Psoas muscle (tissue), 8 donors: Measurements from ENCODE around the gene ADRA2B. TPM values are rescaled to one million over a fixed set of nuclear protein-coding genes. Genes with fewer than 3 reads are reported as not detected.

Experiments used
- ATAC-seq, 4 donors: fragments of 200-7000 bp; cut with Tn5 transposase; one replicate each; pipeline ENCODE4 v1.9.1; 2020; ENCODE audit warnings: moderate library complexity in 3 of 4, mild to moderate bottlenecking in 2 of 4
- DNase-seq, 2 donors: peaks; one replicate each; pipeline ENCODE4 v3.0.0-alpha.2; 2020
- H3K27ac ChIP-seq: fragments of 200-600 bp; one replicate; pipeline ENCODE4 v1.8.0; 2022
- H3K27me3 ChIP-seq, 3 donors: fragments of 200-600 bp in 1 of 3; one replicate each; pipeline versions ENCODE4 v1.6.1 to v1.8.0; 2013 to 2022; ENCODE audit warnings: low read length in 2 of 3, mild to moderate bottlenecking in 2 of 3, moderate library complexity in 1 of 3; ENCODE audit not compliant: insufficient read depth in 3 of 3
- H3K36me3 ChIP-seq, 2 donors: fragments of 200-600 bp in 1 of 2; one replicate each; pipeline versions ENCODE4 v1.6.1 to v1.8.0; 2013 to 2022; ENCODE audit warnings: low read depth in 1 of 2, mild to moderate bottlenecking in 1 of 2, moderate library complexity in 1 of 2; ENCODE audit not compliant: insufficient read depth in 1 of 2
- H3K4me1 ChIP-seq: fragments of 200-600 bp; one replicate; pipeline ENCODE4 v1.8.0; 2022
- H3K4me3 ChIP-seq: fragments of 200-600 bp; one replicate; pipeline ENCODE4 v1.8.0; 2022; ENCODE audit warnings: mild to moderate bottlenecking
- H3K9me3 ChIP-seq: fragments of 200-600 bp; one replicate; pipeline ENCODE4 v1.8.0; 2022
- CTCF ChIP-seq: fragments of 200-600 bp; IDR thresholded peaks from one replicate; pipeline ENCODE4 v1.8.0; 2022; ENCODE audit warnings: antibody characterized with exemption
- WGBS, 3 donors: extraction: QIAGEN DNeasy Blood & Tissue Kit; methylation state at CpG; one replicate each; pipeline versions ENCODE4 v1.1.6 to v1.1.7; 2013; 5-methylcytosine and 5-hydroxymethylcytosine counted together
- intact Hi-C, 2 donors: fragments of 100-400 bp; cut with DNase I; formaldehyde crosslinking; loops; one replicate each; pipeline versions ENCODE4 v1.11.0 to v1.14.2; 2022
- polyA plus RNA-seq, 3 donors: library from polyadenylated mRNA; stranded (reverse); fragments of 200-250 nt; gene quantifications; one replicate each; pipeline ENCODE4 v1.2.3, GENCODE V29; 2013
- total RNA-seq, 4 donors: library from RNA; stranded (reverse); fragmentation: NEBNext Ultra II Directional in 2 of 4; extraction: Animal tissue kit (Norgen Biotek cat#: 25700) in 2 of 4; gene quantifications; one replicate each; pipeline versions ENCODE4 v1.2.1 to v1.2.4, GENCODE V29; 2021 to 2023
- donor health status: healthy with polysubstance abuse.
- donor health status: DM: no; HTN: no; CAD: no; lungs with moderate emphysema.
- donor health status: Bipolar disorder and iron deficiency.
- donor health status: healthy.
- donor health status: DM: yes; HTN: yes; CAD: no.
- donor health status: DM: no; HTN: no; CAD: no.
- donor health status: DM: no; HTN: no; CAD: no.
- donor health status: DM: yes; HTN: yes; CAD: no.

The ADRA2B gene
- total and polyA plus RNA-seq, 7 donors: 1.6 to 5.3 (median 2.1) TPM

DNA sequence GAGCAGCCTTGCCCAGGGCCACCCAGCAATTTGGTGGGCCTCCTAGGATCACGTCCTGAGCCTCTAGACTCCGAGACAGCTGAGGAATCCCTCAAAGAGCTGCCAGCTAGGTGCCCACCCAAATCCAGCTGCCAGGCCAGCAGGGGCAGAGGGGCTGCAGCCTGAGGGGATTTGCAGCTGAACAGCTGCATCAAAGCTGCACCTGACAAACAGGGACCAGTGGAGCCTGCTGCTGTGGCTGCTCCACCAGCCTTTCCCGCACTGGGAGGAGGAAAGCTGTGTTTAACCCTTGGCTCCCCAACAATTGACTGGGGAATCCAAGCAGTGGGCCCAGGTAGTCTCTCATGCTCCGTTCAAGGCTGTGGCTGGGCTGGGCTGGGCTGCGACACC lies 8.2 kb downstream of the ADRA2B start:
- Histone ChIP-seq H3K27ac (no peak overlapping the region), H3K9me3 (peaks cover 4% of the 10 kb centered on the region), H3K4me3 (no peak overlapping the region), H3K36me3 (no peaks in the 10 kb centered on the region), H3K4me1 (no peaks in the 10 kb centered on the region), H3K27me3 (no peaks in the 10 kb centered on the region)
- ATAC-seq (no peak), DNase-seq (no peak)
- TF ChIP-seq CTCF: no peak
- intact Hi-C loops: no loop called here
- 38 to 48% (median 46%) methylated on average over 5 of the region's 5 CpGs for WGBS, 3 donors

DNA sequence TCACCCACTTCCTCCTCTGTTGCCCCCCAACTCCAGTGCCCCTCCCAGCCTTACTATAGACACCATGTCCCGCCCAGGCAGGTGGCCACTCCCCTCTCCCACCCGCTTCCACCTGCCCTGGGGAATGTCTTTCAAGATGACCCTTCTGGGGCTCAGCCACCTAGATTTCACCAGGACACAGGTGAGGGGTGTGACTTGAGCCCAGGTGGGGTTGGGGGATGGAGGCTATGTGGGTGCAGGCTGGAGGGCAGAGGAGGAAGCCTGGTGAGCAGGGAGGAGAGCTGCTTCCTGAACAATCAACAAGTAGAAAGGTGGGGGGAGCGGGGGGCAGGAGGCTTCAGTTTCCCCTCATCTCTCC lies 8.7 kb downstream of the ADRA2B start:
- Histone ChIP-seq H3K27me3 (no peaks in the 10 kb centered on the region), H3K36me3 (no peaks in the 10 kb centered on the region), H3K4me3 (no peak overlapping the region), H3K27ac (no peak overlapping the region), H3K9me3 (peaks cover 4% of the 10 kb centered on the region), H3K4me1 (no peaks in the 10 kb centered on the region)
- ATAC-seq (no peak), DNase-seq (no peak)
- no peak for TF ChIP-seq CTCF
- 84 to 93% (median 93%) methylated on average over 3 of the region's 3 CpGs for WGBS, 3 donors
- intact Hi-C loops: no loop called here

GRCh38 chr2:96106991-96107707 lies 9.2 kb downstream of the ADRA2B start:
- no peaks in the 10 kb centered on the region for H3K36me3 ChIP-seq
- no peaks in the 10 kb centered on the region for H3K4me1 ChIP-seq
- H3K27me3 ChIP-seq: no peaks in the 10 kb centered on the region
- peaks cover 4% of the 10 kb centered on the region for H3K9me3 ChIP-seq
- H3K4me3 ChIP-seq: no peak overlapping the region
- intact Hi-C loops: no loop called here
- TF ChIP-seq CTCF: no peak
- no peak for ATAC-seq
- no peak for DNase-seq
- no peak overlapping the region for H3K27ac ChIP-seq
- WGBS, 3 donors: 74 to 81% (median 79%) methylated on average over 9 of the region's 9 CpGs

GRCh38 chr2:96105994-96106715 lies 10.2 kb downstream of the ADRA2B start:
- DNase-seq (no peak), ATAC-seq (no peak)
- intact Hi-C loops: no loop called here
- no peak for TF ChIP-seq CTCF
- peaks cover 4% of the 10 kb centered on the region for H3K9me3 ChIP-seq
- no peaks in the 10 kb centered on the region for H3K4me1 ChIP-seq
- H3K27me3 ChIP-seq: no peaks in the 10 kb centered on the region
- 98 to 99% (median 98%) methylated on average over 8 of the region's 8 CpGs for WGBS, 3 donors
- H3K36me3 ChIP-seq: no peaks in the 10 kb centered on the region
- H3K4me3 ChIP-seq: no peak overlapping the region
- H3K27ac ChIP-seq: no peak overlapping the region
